HG02678 (cell line): ENCODE results near the gene AWAT1.
A peak's percentile ranks its signal among the peaks of the same experiment; 100 is the strongest.
"Not testable (repeated sequence)": the region's sequence is repeated elsewhere in the genome, so short reads cannot be mapped to it uniquely, and the experiment has no call there.

ENCODE experiments used
- ATAC-seq: cut with Tn5 transposase; IDR thresholded peaks from one replicate; pipeline ENCODE4 v1.9.1; 2021; ENCODE audit warnings: mild to moderate bottlenecking, moderate library complexity; ENCODE audit not compliant: unreplicated experiment

Gene AWAT1

GRCh38 chrX:70234355-70234754 is at the start of gene AWAT1:
Gene AWAT1, plus strand, starts transcription at chrX:70234655. Its CDS starts 41 bp downstream, at chrX:70234696.
- no peak for ATAC-seq

GRCh38 chrX:70190225-70190624 is 44.2 kb upstream of the AWAT1 start:
- no peak for ATAC-seq

GRCh38 chrX:70196961-70197720 is 37.3 kb upstream of the AWAT1 start:
- ATAC-seq = peak; percentile 79

- no peak for ATAC-seq
These were observed 32.7 kb upstream of the AWAT1 start for GRCh38 chrX:70201732-70202131.

- ATAC-seq = no peak
These were observed 26.0 kb upstream of the AWAT1 start for GRCh38 chrX:70208479-70208878.

- ATAC-seq = not testable (repeated sequence)
These were observed 24.9 kb upstream of the AWAT1 start for GRCh38 chrX:70209570-70209969.

GRCh38 chrX:70219938-70220764 is 14.3 kb upstream of the AWAT1 start:
- ATAC-seq = no peak

GRCh38 chrX:70226048-70226447 is 8.4 kb upstream of the AWAT1 start:
- no peak for ATAC-seq

- ATAC-seq = no peak
These were observed 7.8 kb upstream of the AWAT1 start for GRCh38 chrX:70226687-70227086.

- no peak for ATAC-seq
These were observed 2.8 kb upstream of the AWAT1 start for GRCh38 chrX:70231666-70232065.

- no peak for ATAC-seq
These were observed 6.3 kb downstream of the AWAT1 start for GRCh38 chrX:70240751-70241150.

GRCh38 chrX:70241501-70241900 is 7.0 kb downstream of the AWAT1 start:
- no peak for ATAC-seq

GRCh38 chrX:70243601-70244000 is 9.1 kb downstream of the AWAT1 start:
- ATAC-seq = not testable (repeated sequence)

- no peak for ATAC-seq
These were observed 10.4 kb downstream of the AWAT1 start for GRCh38 chrX:70244881-70245280.

- no peak for ATAC-seq
These were observed 12.8 kb downstream of the AWAT1 start for GRCh38 chrX:70247252-70247651.

- ATAC-seq = no peak
These were observed 18.0 kb downstream of the AWAT1 start for GRCh38 chrX:70252491-70252890.

GRCh38 chrX:70253377-70254062 is 19.1 kb downstream of the AWAT1 start:
- ATAC-seq = no peak

GRCh38 chrX:70254063-70254400 is 19.6 kb downstream of the AWAT1 start:
- ATAC-seq = no peak

GRCh38 chrX:70254909-70255308 is 20.5 kb downstream of the AWAT1 start:
- no peak for ATAC-seq

GRCh38 chrX:70255452-70255851 is 21.0 kb downstream of the AWAT1 start:
- no peak for ATAC-seq

GRCh38 chrX:70257423-70258288 is 23.2 kb downstream of the AWAT1 start:
- ATAC-seq = no peak
